ENCODE measurements around the gene NFAT5.

GRCh38 chr16:69522041-69522578 is 43.7 kb upstream of the NFAT5 start:
- no peak for TF ChIP-seq CTCF (IDR thresholded peaks at IDR 0.05)
- no peak for TF ChIP-seq POLR2A (IDR thresholded peaks at IDR 0.05)
